ENCODE data around the gene SLC35F6. TPM values are rescaled to one million over a fixed set of nuclear protein-coding genes. Genes with fewer than 3 reads are reported as not detected.

The SLC35F6 gene
- total and polyA plus RNA-seq, 2 donors (not counting 3 experiments of a cell fraction or from before 2014, with no cell fraction given): 34.6 to 39.8 TPM

DNA sequence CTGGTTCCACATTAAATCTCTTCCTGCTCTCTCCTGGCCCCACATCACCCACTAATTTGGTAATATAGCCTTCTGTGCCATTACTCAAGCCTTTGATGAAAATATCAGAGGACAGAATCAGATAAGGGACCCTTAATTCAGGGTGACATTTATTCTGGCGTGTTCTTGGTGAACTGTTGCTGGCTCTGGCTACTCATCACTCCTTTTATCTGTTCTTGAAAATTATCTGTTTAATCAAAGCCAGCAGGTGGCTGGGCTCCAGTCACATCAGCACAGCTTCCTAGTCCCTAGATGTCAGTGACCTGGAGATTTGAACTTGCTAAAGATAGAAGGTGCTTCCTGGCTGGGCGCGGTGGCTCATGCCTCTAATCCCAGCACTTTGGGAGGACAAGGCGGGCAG lies 26.9 kb upstream of the SLC35F6 start:
- H2AFZ ChIP-seq (ENCODE audit: low read depth, low read length): no peak overlapping the region
- DNase-seq (ENCODE audit: low read depth, low spot score): no peak
- no peaks in the 10 kb centered on the region for H3K36me3 ChIP-seq (ENCODE audit: control insufficient read depth in 2 of 2, extremely low read depth in 1 of 2, insufficient read depth in 2 of 2, low read length in 2 of 2)
- peaks cover 0 to 4% of the 10 kb centered on the region in 2 experiments for H3K27me3 ChIP-seq (ENCODE audit: control insufficient read depth in 2 of 2, insufficient read depth in 2 of 2, low read length in 2 of 2)
- dilution Hi-C loops (cut with MboI; ENCODE audit: extremely low pct_ligation_motif_present, low sequenced_read_pairs): no loop called here
- no peak for FAIRE-seq
- TF ChIP-seq POLR2A (IDR thresholded peaks at IDR 0.05; ENCODE audit: low read depth, low read length): no peak
- TF ChIP-seq GATA2 (IDR thresholded peaks at IDR 0.05; ENCODE audit: insufficient read depth, insufficient read length, low read depth, low read length): no peak
- TF ChIP-seq MAX (IDR thresholded peaks at IDR 0.05; ENCODE audit: insufficient read depth, insufficient read length): no peak
- no peak for TF ChIP-seq MYC (IDR thresholded peaks at IDR 0.05; ENCODE audit: low read depth, low read length)
- TF ChIP-seq EZH2 (IDR thresholded peaks at IDR 0.05; ENCODE audit: borderline replicate concordance, low read depth, low read length, severe bottlenecking): no peak
- no peak for TF ChIP-seq FOS (IDR thresholded peaks at IDR 0.05; ENCODE audit: borderline replicate concordance, insufficient read depth, low read length)
- TF ChIP-seq CTCF (IDR thresholded peaks at IDR 0.05; ENCODE audit: extremely low read depth in 1 of 2, insufficient read depth in 1 of 2, low read depth in 1 of 2, low read length in 2 of 2): no peak
- TF ChIP-seq POLR2AphosphoS5 (IDR thresholded peaks at IDR 0.05; ENCODE audit: insufficient read depth, low read depth, low read length): no peak
- TF ChIP-seq JUN (IDR thresholded peaks at IDR 0.05; ENCODE audit: borderline replicate concordance, insufficient read depth, insufficient read length, low read depth): no peak
- no peaks in the 10 kb centered on the region for H4K20me1 ChIP-seq (replicated peaks; ENCODE audit: control insufficient read depth, extremely low read depth, insufficient read depth, low read length)
- no peak overlapping the region for H3K27ac ChIP-seq (ENCODE audit: insufficient read depth, low read depth, low read length)
- no peak overlapping the region for H3K4me3 ChIP-seq (replicated peaks in 1 of 3; ENCODE audit: insufficient read depth in 1 of 3, low read depth in 1 of 3, low read length in 3 of 3)
- BruUV-seq (replicated peaks): no TSS peak
- ChIA-PET CTCF (interaction anchor here (1.4 to 14.5 kb wide), 2 partner anchors 9 to 132 kb away, joined by 4 to 353 read pairs; no protein-coding TSS in a partner anchor), POLR2A (no interaction called here)
- no peaks in the 10 kb centered on the region for H3K9me1 ChIP-seq (replicated peaks; ENCODE audit: control insufficient read depth, extremely low read depth, insufficient read depth, low read length)
- no peak overlapping the region for H3K4me2 ChIP-seq (ENCODE audit: insufficient read depth, low read length)
- no peak overlapping the region for H3K9ac ChIP-seq (replicated peaks; ENCODE audit: extremely low read depth, insufficient read depth, low read length)
- no peaks in the 10 kb centered on the region for H3K9me3 ChIP-seq (replicated peaks; ENCODE audit: control insufficient read depth, insufficient read depth, low read length)
- no peaks in the 10 kb centered on the region for H3K79me2 ChIP-seq (ENCODE audit: control insufficient read depth, insufficient read depth, low read length)
- intact Hi-C loops (cut with micrococcal nuclease): no loop called here
- peaks cover 3% of the 10 kb centered on the region for H3K4me1 ChIP-seq (ENCODE audit: control insufficient read depth, extremely low read depth, insufficient read depth, low read length)

All from endothelial cell of umbilical vein (primary cell).